Transverse colon (tissue), 4 donors: ENCODE data around the gene RBM38. TPM values are rescaled to one million over a fixed set of nuclear protein-coding genes. Genes with fewer than 3 reads are reported as not detected.

Experiments
- DNase-seq: peaks from one replicate; pipeline ENCODE4 v3.0.0-alpha.2; 2019
- H3K27ac ChIP-seq, 4 donors: fragments of 200-600 bp; sonication (generic); 2 replicates each; pipeline ENCODE4 v1.5.1; 2016 to 2018; ENCODE audit warnings: inconsistent platforms in 4 of 4
- H3K27me3 ChIP-seq: fragments of 200-600 bp; sonication (generic); 2 replicates; pipeline ENCODE4 v1.5.1; 2017; ENCODE audit warnings: inconsistent platforms
- H3K36me3 ChIP-seq, 4 donors: fragments of 200-600 bp; sonication (generic); 2 replicates each; pipeline ENCODE4 v1.5.1; 2017 to 2019; ENCODE audit warnings: inconsistent platforms in 4 of 4
- H3K4me1 ChIP-seq, 4 donors: fragments of 200-600 bp; sonication (generic); 2 replicates each; pipeline ENCODE4 v1.5.1; 2017 to 2020; ENCODE audit warnings: inconsistent platforms in 4 of 4
- H3K4me3 ChIP-seq, 4 donors: fragments of 200-600 bp; sonication (generic); 1 replicate in 1 of 4; 2 replicates in 3 of 4; pipeline versions ENCODE4 v1.5.1 to v1.6.1; 2017 to 2019; ENCODE audit warnings: inconsistent platforms in 4 of 4
- H3K9me3 ChIP-seq, 2 donors: fragments of 200-600 bp; sonication (generic); 2 replicates each; pipeline ENCODE4 v1.5.1; 2017 to 2019; ENCODE audit warnings: inconsistent platforms in 2 of 2
- CTCF ChIP-seq, 5 experiments: fragments of 200-600 bp in 3 of 5; fragments of 450-650 bp in 2 of 5; sonication (generic) in 3 of 5; IDR thresholded peaks; 1 replicate in 2 of 5; 2 replicates in 3 of 5; pipeline ENCODE4 v1.5.1; 2016 to 2017; ENCODE audit warnings: antibody characterized with exemption in 5 of 5, inconsistent platforms in 3 of 5, mild to moderate bottlenecking in 2 of 5, moderate library complexity in 1 of 5
- EP300 ChIP-seq: sonication (generic); formaldehyde crosslinking; IDR thresholded peaks from one replicate; pipeline ENCODE4 v1.6.1; 2017; ENCODE audit warnings: antibody characterized with exemption, low read depth
- POLR2A ChIP-seq: fragments of 450-650 bp; IDR thresholded peaks from one replicate; pipeline ENCODE4 v1.6.1; 2016; ENCODE audit warnings: antibody characterized with exemption, mild to moderate bottlenecking, moderate library complexity
- POLR2AphosphoS5 ChIP-seq, 3 donors: sonication (generic); formaldehyde crosslinking; IDR thresholded peaks; one replicate each; pipeline ENCODE4 v1.6.1; 2016; ENCODE audit warnings: antibody characterized with exemption in 3 of 3
- WGBS, 2 donors: methylation state at CpG; one replicate each; pipeline ENCODE4 v1.1.5; 2018; ENCODE audit warnings: low coverage in 1 of 2; 5-methylcytosine and 5-hydroxymethylcytosine counted together
- in situ Hi-C, 4 donors: fragments of 200-750 bp; cut with MboI; loops; one replicate each; pipeline versions ENCODE4 v1.15.0 to v1.15.1; 2017; ENCODE audit warnings: low sequenced_read_pairs in 3 of 4, low pct_ligation_motif_present in 1 of 4, low pct_unique_long_range_greater_than_20kb in 1 of 4
- intact Hi-C: fragments of 100-400 bp; cut with DNase I; formaldehyde crosslinking; loops from one replicate; pipeline ENCODE4 v1.15.1; 2023; ENCODE audit warnings: low total_unique reads
- total RNA-seq, 4 donors: library from RNA; depleted of rRNA; stranded (reverse); fragments of >200 nt; gene quantifications; one replicate each; pipeline ENCODE4 v1.1.0, GENCODE V29; 2016

Gene RBM38
- total RNA-seq, 4 donors from 2014 or later: 26.5 to 37.4 (median 30.4) TPM

- peak overlapping the region in 2 of 4 donors; percentile 3 to 86 for H3K27ac ChIP-seq
- no peaks in the 10 kb centered on the region for H3K36me3 ChIP-seq
- WGBS, 2 donors: 38% methylated on average over 23 of the region's 25 CpGs; no CpG with 5 or more reads in 1 of the 2 donors
- in situ Hi-C loops (no loop called here), intact Hi-C loops (no loop called here)
- H3K27me3 ChIP-seq: no peaks in the 10 kb centered on the region
- DNase-seq: peak; percentile 74
- peaks cover 25 to 55% (median 38%) of the 10 kb centered on the region in 4 donors for H3K4me1 ChIP-seq
- TF ChIP-seq POLR2A (no peak), EP300 (no peak), CTCF (IDR thresholded peaks at IDR 0.05) (no peak), POLR2AphosphoS5 (IDR thresholded peaks at IDR 0.05) (no peak)
- no peaks in the 10 kb centered on the region for H3K9me3 ChIP-seq
- no peak overlapping the region for H3K4me3 ChIP-seq
Measured at GRCh38 chr20:57435498-57436222, 44.5 kb downstream of the RBM38 start.

GRCh38 chr20:57436223-57436545 lies 45.0 kb downstream of the RBM38 start:
- TF ChIP-seq CTCF (IDR thresholded peaks at IDR 0.05) (no peak), POLR2AphosphoS5 (IDR thresholded peaks at IDR 0.05) (no peak), POLR2A (no peak), EP300 (no peak)
- Histone ChIP-seq H3K4me3 (no peak overlapping the region), H3K27me3 (no peaks in the 10 kb centered on the region), H3K27ac (peak overlapping the region in 2 of 4 donors; percentile 3 to 86), H3K4me1 (peaks cover 26 to 56% (median 39%) of the 10 kb centered on the region in 4 donors), H3K9me3 (no peaks in the 10 kb centered on the region), H3K36me3 (no peaks in the 10 kb centered on the region)
- 88% methylated on average over 6 of the region's 6 CpGs; no CpG with 5 or more reads in 1 of the 2 donors for WGBS, 2 donors
- intact Hi-C loops (no loop called here), in situ Hi-C loops (no loop called here)
- DNase-seq: no peak

- H3K27ac ChIP-seq: peak overlapping the region; percentile 19 to 86 (median 85)
- TF ChIP-seq CTCF (IDR thresholded peaks at IDR 0.05) (no peak), POLR2A (no peak), EP300 (no peak)
- no peak for DNase-seq
Measured at GRCh38 chr20:57437267-57437666, 46.1 kb downstream of the RBM38 start.

GRCh38 chr20:57437672-57438330 lies 46.6 kb downstream of the RBM38 start:
- peaks cover 31 to 56% (median 40%) of the 10 kb centered on the region in 4 donors for H3K4me1 ChIP-seq
- in situ Hi-C loops: no loop called here
- no peaks in the 10 kb centered on the region for H3K27me3 ChIP-seq
- WGBS, 2 donors: 83% methylated on average over 18 of the region's 18 CpGs; no CpG with 5 or more reads in 1 of the 2 donors
- H3K9me3 ChIP-seq: no peaks in the 10 kb centered on the region
- TF ChIP-seq POLR2AphosphoS5 (IDR thresholded peaks at IDR 0.05) (peak in 1 of 3 donors; percentile 9), POLR2A (no peak), EP300 (no peak), CTCF (IDR thresholded peaks at IDR 0.05) (no peak)
- H3K36me3 ChIP-seq: no peaks in the 10 kb centered on the region
- H3K27ac ChIP-seq: peak overlapping the region; percentile 19 to 86 (median 85)
- H3K4me3 ChIP-seq: no peak overlapping the region
- DNase-seq: no peak
- intact Hi-C loops: no loop called here

More at GRCh38 chr20:57437267-57437666, 46.1 kb downstream of the RBM38 start:
- WGBS, 2 donors: 97% methylated on average over 9 of the region's 9 CpGs; no CpG with 5 or more reads in 1 of the 2 donors
- no peaks in the 10 kb centered on the region for H3K36me3 ChIP-seq
- in situ Hi-C loops (no loop called here), intact Hi-C loops (no loop called here)
- H3K4me3 ChIP-seq: no peak overlapping the region
- peaks cover 34 to 59% (median 46%) of the 10 kb centered on the region in 4 donors for H3K4me1 ChIP-seq
- H3K27me3 ChIP-seq: no peaks in the 10 kb centered on the region
- H3K9me3 ChIP-seq: no peaks in the 10 kb centered on the region
